ENCODE data around the gene UROS.

UROS gene

DNA sequence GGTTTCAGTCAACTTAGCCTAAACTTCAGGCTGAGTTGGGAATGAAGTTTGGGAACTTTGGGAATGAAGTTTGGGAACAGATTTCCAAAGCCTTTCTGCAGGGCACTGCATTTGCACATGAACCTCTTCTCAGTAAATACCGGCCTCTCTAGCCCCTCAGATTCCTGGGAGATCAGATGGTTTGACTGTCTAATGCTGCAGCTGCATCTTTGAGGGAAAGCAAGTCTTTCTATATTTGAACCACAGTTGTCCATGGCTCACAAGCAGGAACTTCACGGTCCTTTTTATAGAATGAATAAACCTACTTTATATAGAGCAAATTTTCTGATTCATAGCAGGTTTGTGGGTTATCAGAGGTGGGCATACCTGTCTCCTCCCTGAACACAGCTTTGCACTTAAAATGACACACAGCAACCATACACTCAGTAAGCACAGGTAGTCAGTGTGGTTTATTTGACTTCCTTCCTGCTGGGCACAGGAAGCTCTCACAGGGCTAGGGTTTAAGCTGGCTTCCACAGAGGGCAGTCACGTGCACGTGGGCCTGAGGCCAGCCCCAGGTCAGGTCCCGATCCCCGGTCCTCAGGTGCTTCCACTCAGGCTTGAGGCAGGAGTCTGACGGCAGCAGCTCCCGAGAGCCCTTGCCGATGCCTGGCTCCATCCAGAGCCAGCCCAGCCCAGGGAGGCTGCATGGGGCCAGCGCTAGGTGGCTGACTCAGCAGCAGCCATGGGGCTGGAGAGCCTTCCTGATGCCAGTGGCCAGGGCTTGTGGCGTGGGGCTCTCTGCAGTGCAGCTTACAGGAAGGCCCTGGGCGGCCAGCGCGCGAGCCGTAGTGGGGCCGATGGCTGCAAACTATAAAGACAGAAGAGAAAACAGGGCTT lies 34.7 kb downstream of the UROS start:
- no peak for DNase-seq (ENCODE audit: low read depth)

DNA sequence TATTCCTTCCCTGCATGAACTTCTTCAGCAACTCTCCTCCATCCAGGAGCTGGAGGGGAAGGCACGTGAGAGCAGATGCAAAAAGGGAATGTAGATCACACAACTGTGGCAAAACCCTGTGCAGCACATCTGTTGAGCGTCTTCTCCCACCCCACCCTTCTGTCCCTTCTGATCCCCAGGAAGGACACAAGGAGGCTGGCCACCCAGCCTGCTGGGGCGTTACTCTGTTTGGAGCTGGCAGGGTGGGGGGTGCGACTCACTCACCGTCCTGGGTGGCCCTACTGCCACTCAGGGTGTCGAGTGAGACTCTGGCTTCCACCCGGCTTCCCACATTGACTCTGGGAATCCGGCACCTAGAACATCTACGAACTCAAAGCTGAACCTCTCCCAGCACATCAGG lies 37.3 kb downstream of the UROS start:
- no peak for DNase-seq (ENCODE audit: low read depth)

DNA sequence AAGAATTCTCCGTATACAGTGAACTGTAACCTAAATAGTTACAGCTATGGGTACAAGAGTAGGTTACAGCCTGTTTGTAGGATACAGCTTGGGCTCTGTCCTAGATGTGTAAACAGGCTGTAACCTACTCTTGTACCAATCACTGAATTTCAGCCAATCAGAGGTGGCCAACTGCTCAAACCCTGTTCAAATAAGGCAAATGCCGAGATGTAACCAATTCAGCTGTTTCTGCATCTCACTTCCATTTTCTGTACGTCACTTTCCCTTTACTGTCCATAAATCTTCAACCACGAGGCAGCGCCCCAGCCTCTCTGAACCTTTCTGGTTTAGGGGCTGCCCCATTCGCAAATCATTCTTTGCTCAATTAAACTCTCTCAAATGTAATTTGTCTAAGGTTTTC lies 39.1 kb downstream of the UROS start:
- DNase-seq (ENCODE audit: low read depth) = no peak

DNA sequence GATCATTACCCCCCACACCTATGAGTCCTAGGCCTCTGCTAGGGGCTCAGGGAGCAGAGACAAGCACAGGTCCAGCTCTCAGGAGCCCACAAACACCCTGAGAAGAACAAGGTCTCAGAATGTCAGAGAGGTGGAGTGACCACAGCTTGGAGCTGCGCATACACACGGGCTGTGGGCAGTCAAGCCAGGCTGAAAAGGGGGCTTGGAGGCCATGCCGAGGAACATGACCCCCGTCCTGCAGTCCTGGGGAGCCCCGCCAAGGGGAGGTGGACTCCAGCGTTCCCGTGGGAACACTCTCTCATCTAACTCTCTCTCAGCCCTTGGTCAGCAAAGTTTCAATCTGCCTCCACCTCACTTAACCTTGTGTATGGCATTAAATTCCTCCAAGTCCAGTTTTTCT lies 39.6 kb downstream of the UROS start:
- DNase-seq (ENCODE audit: low read depth) = no peak

DNA sequence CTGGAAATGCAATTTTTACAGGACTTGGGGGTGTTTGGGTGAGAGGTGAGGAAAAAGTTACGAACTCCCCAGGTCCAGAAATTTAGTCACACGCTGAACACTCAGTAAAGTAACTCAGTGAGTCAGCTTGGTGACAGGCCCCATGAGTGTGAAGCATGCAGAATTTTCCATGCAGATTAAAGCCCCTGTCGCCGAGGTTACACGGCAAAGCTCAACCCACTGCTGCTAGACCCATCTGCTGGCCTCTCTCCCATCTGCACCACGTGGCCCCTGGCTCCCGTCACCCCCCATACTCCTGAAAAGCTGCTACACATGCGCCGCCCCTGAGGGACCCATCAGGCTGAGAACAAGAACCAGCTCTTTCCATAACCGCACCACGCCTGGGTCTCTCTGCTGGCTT lies 40.4 kb downstream of the UROS start:
- no peak for DNase-seq (ENCODE audit: low read depth)

DNA sequence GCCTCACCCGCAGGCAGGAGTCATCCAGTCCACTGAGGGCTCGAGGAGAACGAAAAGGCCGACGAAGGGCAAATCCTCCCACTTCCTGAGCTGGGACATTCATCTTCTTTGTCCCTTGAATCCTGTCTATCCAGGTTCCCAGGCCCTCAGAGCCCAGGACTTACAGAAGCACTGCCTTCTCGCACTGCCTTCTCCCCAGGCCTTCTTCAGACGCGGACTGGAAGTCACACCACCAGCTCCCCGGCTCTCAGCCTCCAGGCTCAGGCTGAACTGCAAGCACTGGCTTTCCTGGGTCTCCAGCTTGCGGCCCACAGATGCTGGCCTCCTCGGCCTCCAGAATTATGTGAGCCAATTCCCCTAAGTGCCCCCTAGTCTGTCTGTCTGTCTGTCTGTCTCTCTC lies 41.0 kb downstream of the UROS start:
- no peak for DNase-seq (ENCODE audit: low read depth)

DNA sequence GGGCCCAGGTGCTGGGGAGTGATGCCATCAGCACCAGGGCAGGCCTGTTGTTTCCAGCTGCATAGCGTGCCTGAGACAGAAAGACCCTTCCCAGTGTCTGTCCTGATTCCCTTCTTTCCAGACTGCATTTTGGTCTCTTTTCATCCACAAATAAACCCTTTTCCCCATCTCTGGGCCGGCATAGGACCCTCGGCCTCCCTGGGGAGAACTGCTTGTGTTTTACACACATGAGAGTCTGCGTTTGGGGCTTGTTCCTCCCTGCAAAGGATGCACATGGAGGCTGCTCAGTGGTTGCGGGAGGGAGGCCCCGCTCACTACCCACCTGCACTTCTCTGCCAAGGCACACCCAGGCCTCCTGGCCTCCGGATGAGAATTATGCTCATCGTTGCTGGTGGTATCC lies 41.7 kb downstream of the UROS start:
- no peak for DNase-seq (ENCODE audit: low read depth)

DNA sequence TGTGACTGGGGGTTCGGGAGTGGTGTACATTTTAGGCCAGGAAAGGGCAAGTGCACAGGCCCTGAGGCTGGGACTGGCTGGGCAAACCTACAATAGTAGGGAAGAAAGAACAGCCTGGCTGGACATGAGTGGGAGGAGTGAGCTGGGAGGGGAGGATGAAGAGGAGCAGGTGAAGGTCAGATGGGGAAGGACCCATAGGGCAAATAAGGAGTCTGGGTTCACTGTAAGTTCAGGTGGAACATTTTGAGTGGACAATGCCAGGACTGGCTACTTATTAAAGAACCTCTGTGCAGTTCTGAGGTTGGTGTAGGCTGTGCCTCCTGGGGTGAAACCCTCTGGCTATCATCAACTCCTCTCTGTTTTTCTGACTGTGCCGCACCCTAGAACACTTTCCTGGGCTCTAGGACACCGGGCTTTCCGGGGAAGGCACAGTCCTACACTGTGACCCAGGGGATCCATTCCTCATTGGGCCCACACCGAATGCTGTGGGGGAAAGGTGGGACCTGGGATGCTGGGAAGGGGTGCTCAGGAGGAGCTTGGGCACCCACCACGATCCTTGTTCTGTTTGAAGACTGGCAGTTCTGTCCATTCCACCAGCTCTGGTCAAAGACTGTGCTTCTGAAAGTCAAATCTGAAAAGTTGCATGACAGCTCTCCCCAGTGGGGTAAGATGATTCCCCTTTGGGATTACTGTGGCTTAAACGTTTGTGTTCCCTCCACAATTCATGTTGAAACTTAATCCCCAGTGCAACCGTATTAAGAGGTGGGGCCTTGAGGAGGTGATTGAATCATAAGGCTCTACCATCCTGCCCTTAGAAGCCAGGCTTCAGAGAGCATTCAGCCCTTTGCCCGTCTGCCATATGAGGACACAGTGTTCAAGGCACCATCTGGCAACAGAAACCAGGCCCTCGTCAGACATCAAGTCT lies 43.4 kb downstream of the UROS start:
- no peak for DNase-seq (ENCODE audit: low read depth)

DNA sequence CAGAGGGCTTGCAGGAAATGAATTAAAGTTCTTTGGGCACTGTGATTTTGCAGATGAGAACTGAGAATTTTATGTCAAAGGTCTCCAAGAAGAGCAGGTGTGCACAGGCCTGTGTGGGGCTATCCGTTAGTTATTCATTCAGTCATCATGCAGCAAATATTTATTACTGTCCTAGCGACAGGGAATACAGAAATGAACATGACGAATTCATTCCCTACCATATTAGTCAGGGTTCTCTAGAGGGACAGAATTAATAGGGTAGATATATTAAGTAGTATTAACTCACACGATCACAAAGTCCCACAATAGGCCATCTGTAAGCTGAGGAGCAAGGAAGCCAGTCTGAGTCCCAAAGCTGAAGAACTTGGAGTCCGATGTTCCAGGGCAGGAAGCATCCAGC lies 44.5 kb downstream of the UROS start:
- no peak for DNase-seq (ENCODE audit: low read depth)

DNA sequence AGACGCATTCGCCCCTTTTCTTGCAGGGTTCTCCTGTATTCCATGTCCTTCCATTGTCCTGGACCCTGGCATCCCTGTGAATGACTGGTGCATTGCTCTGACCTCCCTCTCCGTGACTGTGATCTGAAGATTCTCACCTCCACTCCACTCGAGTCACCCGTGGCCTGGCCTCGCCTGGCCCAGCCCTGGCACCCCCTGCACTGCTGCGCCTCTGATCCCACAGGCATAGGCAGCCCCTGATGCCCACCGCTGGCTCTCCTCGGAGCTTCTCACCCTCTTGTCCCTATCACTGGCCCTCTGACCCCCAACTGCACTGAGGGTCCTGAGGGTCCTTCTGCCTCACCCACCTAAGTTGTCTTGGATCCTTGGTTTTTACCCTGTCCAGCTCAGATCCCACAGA lies 45.3 kb downstream of the UROS start:
- DNase-seq (ENCODE audit: low read depth) = no peak

DNA sequence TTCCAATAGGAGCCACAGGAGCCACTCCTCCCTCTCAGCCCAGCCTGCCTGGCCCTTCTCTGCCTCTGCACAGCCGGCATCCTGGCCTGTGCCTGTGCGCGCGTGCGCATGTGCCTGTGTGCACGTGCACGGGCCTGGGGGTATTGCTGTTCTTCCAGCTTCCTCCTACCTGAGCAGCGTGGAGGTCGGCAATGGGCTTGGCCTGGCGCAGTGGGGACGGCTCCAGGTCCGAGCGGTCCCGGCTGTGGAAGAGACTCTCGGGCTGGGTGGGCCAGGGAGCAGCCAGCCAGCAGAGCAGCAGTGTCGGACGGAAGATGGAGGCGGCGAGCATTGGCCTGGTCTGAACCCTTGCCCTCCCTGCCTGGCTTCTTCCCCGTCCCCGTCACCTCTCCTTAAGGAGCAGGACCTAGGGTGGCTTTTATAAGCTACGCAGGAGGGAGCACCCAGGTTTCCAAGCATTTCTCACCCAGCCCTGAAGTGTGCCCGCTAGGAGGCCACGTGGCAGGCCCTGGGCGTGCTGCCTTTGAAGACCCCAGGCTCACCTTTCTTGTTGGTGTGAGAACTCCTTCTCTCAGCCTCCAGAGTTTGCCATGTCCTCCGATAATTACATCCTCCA lies 47.5 kb downstream of the UROS start, which contains the start of gene MMP21:
Gene MMP21, minus strand, starts transcription at position 331 of the 616 bp plus-strand sequence. Its CDS starts 0 bp downstream, at position 331.
- no peak for DNase-seq (ENCODE audit: low read depth)

DNA sequence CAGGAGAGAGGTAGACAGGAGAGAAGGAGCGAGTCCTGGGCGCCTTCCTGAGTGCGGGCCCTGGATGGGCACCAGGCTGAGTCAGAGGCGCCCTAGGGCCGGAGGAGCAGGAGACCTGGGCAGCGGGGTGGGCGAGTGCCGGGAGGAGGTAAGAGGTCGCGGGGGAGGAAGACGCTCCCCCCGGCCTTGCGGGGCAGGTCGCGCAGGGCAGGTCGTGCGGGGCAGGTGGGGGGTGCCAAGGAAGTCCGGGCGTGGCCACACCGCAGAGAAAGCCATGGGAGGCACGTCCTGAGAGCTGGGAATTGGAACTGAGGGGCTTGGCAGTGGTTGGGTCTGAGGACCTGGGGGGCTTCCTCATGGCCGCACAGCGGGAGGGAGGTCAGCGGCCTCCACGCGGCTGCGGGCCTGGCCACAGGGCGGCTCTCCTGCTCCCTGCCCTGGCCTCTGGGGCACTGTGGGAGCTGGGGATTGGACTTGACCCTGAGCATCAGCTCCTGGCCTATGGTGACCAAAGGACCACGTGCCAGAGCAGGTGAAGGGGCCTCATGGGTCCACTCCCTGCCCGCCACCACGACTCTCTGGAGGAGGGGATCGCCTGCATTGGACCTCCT lies 48.4 kb downstream of the UROS start:
- no peak for DNase-seq (ENCODE audit: low read depth)

DNA sequence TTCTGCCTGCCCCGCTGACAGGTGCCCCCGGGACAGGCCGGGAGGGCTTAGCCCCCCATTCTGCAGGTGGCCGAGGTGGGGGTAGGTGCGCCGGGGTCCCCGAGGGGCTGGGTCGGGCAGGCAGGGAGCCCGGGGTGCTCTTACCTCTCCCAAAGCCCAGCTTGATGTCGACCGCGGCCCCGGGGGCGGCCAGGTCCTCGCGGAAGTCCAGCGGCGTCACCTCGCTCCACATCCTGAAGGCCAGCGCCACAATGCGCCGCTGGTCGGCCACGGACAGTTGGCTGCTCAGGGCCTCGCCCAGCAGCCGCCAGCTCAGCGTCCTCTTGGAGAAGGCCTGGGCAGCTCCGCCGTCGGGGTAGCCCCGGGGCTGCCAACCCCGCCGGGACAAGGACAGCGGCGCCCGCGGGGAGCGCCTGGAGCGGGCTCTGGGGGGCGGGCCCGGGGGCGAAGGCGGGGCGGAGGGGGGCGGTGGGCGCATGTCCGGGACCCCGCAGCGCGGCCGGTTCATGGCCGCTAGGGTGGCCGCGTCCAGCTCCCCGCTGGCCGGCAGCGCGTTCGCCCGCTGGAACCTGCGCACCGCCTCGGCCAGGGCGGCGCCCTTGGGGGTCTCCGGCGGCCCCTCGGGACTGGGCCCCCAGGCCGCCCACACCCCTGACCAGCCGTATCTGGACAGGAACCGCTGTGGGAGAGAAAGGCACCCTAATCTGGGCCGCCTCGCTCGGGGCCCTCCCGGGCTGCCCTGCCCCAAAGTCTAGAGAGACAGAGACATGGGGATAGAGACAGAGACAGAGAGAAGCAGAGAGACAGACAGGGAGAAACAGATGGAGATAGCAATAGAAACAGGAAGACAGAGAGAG lies 49.1 kb downstream of the UROS start:
- DNase-seq (ENCODE audit: low read depth) = no peak

DNA sequence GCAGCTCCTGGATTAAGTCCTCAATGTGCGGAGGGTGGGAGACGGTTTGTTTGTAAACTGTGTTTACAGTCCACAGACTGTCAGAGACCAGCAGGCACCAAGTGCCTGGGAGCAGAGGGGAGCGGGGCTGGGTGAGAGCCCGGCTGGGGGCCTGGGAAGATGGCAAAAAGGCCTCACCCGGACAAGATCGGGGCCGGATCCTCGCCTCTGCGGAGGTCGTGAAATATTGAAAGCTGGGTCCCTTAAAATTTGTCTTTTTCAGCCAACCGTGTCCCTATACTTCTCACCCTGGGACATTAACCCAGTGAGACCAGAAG lies 50.2 kb downstream of the UROS start:
- no peak for DNase-seq (ENCODE audit: low read depth)

DNA sequence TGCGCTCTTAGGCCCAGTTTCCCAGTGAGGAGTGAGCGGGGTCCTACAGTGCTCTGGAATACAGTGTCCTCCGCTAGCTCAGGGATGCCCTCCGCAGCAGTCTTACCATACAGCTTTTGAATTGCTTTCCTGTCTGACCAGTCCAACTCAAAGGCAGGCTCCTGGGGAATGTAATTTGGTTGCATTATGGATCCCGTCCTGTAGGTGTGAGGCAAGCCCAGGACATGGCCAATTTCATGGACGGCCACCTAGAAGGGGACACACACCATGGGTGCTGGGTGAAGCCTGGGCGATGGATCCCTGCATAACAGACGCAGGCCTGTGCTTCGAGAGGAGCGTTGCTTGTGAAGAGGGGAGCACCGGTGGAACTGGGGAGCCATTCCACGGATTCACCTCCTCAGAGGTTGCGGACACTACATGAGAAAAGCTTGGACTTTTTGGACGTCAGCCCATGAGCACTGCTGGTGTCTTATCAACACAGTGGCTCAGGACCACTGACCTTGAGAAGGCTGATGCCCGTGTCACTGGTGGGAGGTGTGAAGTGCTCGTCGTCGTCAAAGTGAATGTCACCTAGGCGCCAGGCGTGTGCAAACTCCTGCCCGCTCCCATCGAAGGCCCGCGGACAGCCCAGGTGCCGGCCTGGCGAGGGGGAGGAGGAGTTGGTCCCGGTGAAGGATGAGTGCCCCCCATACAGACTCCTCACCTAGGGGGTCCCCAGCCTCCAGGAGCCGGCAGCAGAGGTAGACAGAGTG lies 50.8 kb downstream of the UROS start:
- DNase-seq (ENCODE audit: low read depth) = no peak

DNA sequence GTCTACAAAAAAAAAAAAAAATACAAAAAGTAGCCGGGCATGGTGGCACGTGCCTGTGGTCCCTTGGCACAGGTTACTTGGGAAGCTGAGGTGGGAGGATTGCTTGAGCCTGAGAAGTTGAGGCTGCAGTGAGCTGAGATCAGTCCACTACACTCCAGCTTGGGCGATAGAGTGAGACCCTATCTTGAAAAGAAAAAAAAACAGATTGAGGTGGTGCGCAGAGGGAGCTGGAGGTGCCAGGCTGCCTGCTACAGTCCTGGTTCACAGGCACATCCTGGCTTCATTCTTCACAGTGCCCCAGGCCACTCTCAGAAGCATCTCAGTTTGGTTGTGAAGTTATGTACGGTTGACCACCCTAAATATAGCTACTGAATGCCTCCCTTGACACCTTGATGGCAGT lies 52.2 kb downstream of the UROS start:
- DNase-seq (ENCODE audit: low read depth) = no peak

DNA sequence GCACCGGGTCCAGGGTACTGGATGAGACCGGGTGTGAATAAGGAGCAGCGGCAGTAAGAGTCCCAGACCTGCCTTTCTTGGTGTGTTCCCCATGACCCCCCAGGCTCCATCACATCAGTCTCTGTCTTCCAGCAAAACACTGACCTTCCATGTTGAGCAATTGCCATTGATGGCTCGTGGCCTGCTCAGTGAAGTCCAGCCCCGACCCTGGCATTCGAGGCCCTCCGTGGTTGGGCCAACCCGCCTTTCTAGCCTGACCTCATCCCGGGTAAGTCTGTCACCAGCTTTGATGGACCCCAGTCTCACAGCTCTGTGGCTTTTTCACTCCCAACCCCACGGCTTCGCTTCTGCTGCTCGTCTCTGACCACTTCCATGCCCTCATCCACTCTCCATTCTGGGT lies 53.9 kb downstream of the UROS start:
- DNase-seq (ENCODE audit: low read depth) = no peak

DNA sequence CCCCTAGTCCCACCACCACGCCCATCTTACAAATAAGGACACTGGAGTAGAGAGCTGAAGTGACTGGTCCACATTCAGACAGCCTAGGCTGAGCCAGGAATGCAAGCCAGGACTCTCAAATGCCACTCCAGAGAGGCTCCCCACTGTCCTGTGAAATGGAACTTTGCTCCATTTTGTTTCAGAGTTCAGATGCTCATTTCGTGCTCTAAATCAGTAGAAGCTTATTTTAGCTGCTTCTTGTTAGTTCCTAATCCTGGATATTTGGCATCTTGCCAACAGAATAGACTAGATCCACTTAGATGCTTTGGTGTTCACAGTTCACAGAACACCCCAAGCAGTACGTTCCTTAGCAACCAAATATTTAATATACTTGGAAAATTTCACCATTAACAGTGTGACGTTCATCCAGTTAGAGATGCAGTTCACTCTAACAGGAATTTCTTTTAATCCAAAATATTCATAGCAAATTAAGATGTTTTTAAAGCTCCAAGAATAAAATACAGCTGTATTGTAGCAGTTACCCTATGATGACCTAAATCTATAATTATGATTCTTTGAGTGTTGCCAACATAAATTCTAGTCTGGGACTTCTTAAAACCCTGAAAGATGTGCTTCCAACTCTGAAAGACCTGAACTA lies 54.7 kb downstream of the UROS start:
- DNase-seq (ENCODE audit: low read depth) = no peak

DNA sequence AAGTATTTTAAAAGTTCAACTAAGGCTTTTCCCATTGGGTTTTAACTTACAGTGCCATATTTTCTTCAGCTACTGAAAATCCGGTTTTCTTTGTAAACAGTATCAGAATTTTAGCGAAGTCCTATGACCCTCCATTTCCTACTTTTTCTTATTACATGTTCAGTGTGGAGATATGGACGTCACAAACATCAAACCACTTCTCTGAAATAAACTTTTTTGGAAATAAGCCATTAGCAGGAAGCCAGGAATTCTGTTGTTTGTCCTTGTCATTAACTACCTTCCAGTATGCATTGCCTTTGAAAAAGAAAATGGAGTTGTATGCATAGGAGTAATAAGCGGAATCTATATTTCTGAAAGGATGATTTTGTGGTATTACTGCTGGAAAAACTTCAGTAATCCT lies 56.5 kb downstream of the UROS start:
- no peak for DNase-seq (ENCODE audit: low read depth)

DNA sequence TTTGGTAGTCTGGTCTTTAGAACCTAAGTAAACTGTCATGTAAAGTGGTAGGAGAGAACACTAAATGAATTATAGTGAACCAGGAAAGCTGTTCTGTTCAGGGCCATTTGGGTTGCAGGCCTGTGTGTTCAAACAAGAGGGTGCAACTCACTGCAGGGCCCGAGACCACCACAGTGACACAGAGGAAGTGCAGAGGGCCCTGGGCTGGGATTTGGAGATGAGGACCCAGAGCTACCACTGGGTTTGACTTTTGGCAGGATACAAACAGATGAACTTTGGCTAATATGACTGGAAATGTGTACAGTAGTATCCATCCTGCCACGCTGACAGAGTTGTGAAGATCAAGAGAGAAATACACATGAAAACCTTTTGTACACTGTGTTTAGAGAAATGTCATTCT lies 57.2 kb downstream of the UROS start:
- no peak for DNase-seq (ENCODE audit: low read depth)

All from stimulated activated CD8-positive, alpha-beta memory T cell treated with anti-CD3 and anti-CD28 coated beads, Interleukin-12 subunit alpha, Interleukin-12 subunit beta, amount 100 ng/mL, for 1 hour (primary cell).